WERI-Rb-1 (cell line): ENCODE data around the gene MEAK7.

Experiments used
- DNase-seq: peaks from one replicate; pipeline ENCODE4 v3.0.0-alpha.2; 2020
- H3K27ac ChIP-seq: fragments of 250-450 bp; sonication (Bioruptor Pico); 2 replicates; pipeline ENCODE4 v1.5.1; 2020; ENCODE audit warnings: mild to moderate bottlenecking, moderate library complexity
- H3K27me3 ChIP-seq: fragments of 250-450 bp; sonication (Bioruptor Pico); 2 replicates; pipeline ENCODE4 v1.5.1; 2021; ENCODE audit warnings: mild to moderate bottlenecking, low read depth, moderate library complexity; ENCODE audit not compliant: insufficient read depth, severe bottlenecking
- H3K36me3 ChIP-seq: fragments of 250-450 bp; sonication (Bioruptor Pico); 2 replicates; pipeline ENCODE4 v1.5.1; 2020; ENCODE audit warnings: mild to moderate bottlenecking, moderate library complexity
- H3K4me3 ChIP-seq: 2 replicates; pipeline ENCODE4 v1.5.1; 2011; ENCODE audit warnings: low read depth, mild to moderate bottlenecking, control low read depth, low read length
- H3K9me3 ChIP-seq: fragments of 250-450 bp; sonication (Bioruptor Pico); 2 replicates; pipeline ENCODE4 v1.5.1; 2021; ENCODE audit warnings: mild to moderate bottlenecking, moderate library complexity; ENCODE audit not compliant: severe bottlenecking
- TF ChIP-seq, protein P1 (sequence below): IDR thresholded peaks from 2 replicates; pipeline ENCODE4 v1.5.1; 2011; ENCODE audit warnings: low read depth, mild to moderate bottlenecking, control low read depth, inconsistent platforms, low read length

Gene MEAK7

DNA sequence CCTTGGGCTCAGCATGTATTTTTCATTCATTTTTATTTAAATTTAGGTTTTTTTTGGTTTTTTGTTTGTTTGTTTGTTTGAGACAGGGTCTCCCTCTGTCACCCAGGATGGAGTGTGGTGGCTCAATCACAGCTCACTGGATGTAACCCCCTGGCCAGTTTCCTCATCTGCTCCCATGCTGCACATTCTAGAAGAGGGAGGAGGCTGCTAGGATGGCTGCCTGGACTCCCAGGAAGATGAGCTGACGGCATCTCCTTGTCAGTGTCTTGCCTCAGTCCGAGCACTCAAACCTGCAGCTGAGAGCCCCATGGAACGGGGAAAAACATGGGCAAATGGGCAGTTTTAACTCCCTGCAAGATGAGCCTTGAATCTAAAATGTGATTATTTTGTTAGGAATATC, 7.5 kb downstream of the MEAK7 start:
- Histone ChIP-seq H3K27ac (no peak overlapping the region), H3K4me3 (no peak overlapping the region), H3K36me3 (peaks cover 3% of the 10 kb centered on the region; the same call in 1 of the 2 replicates), H3K27me3 (no peaks in the 10 kb centered on the region), H3K9me3 (no peaks in the 10 kb centered on the region)
- no peak for DNase-seq
- TF ChIP-seq, protein P1, sequence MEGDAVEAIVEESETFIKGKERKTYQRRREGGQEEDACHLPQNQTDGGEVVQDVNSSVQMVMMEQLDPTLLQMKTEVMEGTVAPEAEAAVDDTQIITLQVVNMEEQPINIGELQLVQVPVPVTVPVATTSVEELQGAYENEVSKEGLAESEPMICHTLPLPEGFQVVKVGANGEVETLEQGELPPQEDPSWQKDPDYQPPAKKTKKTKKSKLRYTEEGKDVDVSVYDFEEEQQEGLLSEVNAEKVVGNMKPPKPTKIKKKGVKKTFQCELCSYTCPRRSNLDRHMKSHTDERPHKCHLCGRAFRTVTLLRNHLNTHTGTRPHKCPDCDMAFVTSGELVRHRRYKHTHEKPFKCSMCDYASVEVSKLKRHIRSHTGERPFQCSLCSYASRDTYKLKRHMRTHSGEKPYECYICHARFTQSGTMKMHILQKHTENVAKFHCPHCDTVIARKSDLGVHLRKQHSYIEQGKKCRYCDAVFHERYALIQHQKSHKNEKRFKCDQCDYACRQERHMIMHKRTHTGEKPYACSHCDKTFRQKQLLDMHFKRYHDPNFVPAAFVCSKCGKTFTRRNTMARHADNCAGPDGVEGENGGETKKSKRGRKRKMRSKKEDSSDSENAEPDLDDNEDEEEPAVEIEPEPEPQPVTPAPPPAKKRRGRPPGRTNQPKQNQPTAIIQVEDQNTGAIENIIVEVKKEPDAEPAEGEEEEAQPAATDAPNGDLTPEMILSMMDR, result no peak

DNA sequence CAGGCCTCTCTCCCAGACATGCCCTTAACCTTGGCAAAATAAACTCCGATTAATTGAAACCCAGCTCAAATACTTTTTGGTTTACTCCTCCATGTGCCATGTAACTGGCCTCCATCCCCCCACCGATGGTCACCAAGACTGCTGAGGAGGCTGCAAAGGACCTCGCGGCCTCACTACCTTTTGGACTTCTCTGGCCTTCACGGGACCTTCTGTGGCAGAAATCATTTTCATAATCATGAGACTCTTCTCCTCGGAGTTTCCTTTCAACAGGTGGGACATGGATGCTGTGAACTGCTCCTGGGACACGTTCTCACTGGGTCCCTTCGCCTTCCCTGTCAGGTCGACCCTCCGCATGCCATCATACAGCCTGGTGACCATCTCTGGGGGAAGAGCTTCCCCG, 9.0 kb downstream of the MEAK7 start:
- DNase-seq, result no peak
- H3K9me3 ChIP-seq, result no peaks in the 10 kb centered on the region
- no peak overlapping the region for H3K4me3 ChIP-seq
- TF ChIP-seq, protein P1, result no peak
- H3K27ac ChIP-seq, result no peak overlapping the region
- peaks cover 3% of the 10 kb centered on the region; the same call in 1 of the 2 replicates for H3K36me3 ChIP-seq
- no peaks in the 10 kb centered on the region for H3K27me3 ChIP-seq

DNA sequence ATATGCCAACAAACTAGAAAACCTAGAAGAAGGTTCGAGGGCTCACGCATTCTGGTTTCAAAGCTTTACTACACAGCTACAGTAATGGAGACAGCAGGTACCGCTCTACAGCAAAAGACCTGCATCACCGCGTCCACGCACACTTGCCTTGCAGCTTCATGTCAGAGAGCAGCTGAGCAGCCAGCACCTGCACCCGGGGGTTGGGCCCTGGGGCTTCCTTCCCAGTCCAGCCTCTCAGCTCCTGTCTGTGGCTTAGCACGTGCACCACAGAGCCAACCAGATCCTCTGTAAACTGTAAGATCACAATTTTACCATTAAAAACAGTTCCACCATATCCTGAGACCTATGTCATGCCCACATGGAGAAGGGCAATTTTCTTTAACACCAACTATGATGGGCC, 15.3 kb downstream of the MEAK7 start:
- DNase-seq, result no peak
- H3K9me3 ChIP-seq, result no peaks in the 10 kb centered on the region
- TF ChIP-seq, protein P1, result no peak
- peaks cover 3% of the 10 kb centered on the region; the same call in 1 of the 2 replicates for H3K36me3 ChIP-seq
- no peak overlapping the region for H3K27ac ChIP-seq
- no peak overlapping the region for H3K4me3 ChIP-seq
- no peaks in the 10 kb centered on the region for H3K27me3 ChIP-seq

DNA sequence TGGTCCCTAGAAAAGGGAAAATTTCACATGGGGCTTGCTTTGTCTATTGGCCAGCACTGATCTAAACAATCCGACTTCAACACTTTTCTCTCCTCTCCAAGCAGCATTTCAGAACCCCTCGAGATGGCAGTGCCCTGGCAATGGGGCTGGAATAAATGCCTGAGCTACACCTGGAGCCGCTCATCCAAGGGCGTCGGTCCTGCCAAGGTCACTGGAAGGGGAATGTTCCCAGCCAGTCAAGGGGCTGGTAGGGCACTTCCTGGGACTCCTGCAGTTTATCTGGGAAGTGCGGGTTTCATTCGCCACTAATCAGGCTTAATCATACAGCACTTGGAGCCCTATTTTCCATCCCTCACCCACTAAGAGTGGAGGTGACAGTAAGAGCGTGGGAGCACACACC, 17.1 kb downstream of the MEAK7 start:
- Histone ChIP-seq H3K27ac (no peak overlapping the region), H3K36me3 (no peaks in the 10 kb centered on the region), H3K9me3 (no peaks in the 10 kb centered on the region), H3K27me3 (no peaks in the 10 kb centered on the region), H3K4me3 (no peak overlapping the region)
- no peak for DNase-seq
- TF ChIP-seq, protein P1, result no peak

DNA sequence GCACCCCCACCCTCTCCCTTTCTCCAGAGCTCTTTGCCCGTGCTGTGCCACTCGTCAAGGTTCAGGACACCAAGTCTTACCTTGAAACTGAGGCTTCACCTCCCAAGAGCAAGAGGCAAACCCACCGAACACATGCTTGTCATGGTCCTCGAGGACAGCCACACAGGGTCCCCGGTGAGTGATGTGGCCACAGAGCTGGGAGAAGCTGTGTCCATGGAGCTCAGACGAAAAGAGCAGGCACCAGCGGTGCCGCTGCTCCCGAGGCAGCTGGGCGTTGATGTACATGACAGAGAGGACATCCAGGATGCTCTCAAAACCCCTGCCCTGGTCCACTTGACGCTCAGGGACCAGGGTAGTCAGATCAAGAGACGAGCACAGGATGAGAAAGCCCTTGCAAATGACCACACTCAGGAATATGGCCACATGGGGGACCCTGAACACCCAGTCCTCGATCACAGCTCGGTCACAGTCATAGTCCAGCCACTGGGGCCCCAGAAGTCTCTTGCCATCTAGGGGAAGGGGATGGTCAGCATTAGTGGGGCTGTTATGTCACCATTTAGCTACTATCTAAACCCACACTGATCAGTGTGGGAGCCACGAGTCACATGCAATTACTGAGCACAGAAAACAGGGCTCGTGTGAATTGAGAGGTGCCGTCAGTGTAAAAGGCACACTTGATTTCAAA, 17.8 kb downstream of the MEAK7 start:
- no peaks in the 10 kb centered on the region for H3K36me3 ChIP-seq
- H3K9me3 ChIP-seq, result no peaks in the 10 kb centered on the region
- H3K27ac ChIP-seq, result no peak overlapping the region
- TF ChIP-seq, protein P1, result no peak
- H3K4me3 ChIP-seq, result no peak overlapping the region
- H3K27me3 ChIP-seq, result no peaks in the 10 kb centered on the region
- DNase-seq, result no peak

DNA sequence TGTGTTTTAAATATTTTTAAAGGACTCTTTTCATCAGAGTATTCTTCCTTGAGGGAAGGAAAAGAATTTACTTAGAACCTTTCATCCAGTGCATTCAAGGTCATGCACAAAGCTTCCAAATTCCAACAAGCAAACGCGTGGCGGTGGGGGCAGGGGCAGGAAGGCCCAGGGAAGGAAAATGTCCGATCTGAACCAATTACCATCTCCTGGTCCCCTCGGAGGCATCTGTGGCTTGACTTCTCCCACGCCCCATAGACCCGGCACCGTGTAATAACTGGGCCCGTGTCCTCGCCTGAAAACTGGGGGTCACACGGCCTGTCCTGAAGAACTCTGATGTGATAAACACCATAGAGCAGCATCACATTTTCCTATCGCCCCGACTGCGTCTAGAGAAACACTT, 18.3 kb downstream of the MEAK7 start:
- Histone ChIP-seq H3K36me3 (no peaks in the 10 kb centered on the region), H3K9me3 (no peaks in the 10 kb centered on the region), H3K27me3 (no peaks in the 10 kb centered on the region), H3K4me3 (no peak overlapping the region), H3K27ac (no peak overlapping the region)
- no peak for DNase-seq
- TF ChIP-seq, protein P1, result no peak
